ENCODE data around the gene PCCA. TPM values are rescaled to one million over a fixed set of nuclear protein-coding genes. Genes with fewer than 3 reads are reported as not detected.
"Not testable (repeated sequence)": the region's sequence is repeated elsewhere in the genome, so short reads cannot be mapped to it uniquely, and the experiment has no call there.

PCCA gene
- total RNA-seq, 1 donor from 2014 or later, result 65.6 TPM

DNA sequence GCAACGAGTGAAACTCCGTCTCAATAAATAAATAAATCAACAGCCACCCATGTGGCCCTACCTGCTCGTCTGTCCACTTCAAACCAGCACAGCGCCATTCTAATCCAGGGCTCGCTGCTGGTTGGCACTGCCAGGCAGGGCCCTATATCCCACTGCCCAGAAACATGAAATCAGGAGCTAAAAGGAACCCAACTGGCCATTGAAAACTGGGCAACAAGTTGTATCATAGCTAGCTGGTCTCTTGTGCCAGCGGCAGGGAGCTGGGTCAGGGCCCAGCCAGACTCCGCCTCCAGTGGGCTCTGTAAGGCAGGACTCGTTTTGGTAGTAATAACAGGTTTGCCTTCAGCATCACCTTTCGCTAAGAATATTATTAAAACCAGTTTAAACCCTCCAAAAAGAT, 460.4 kb downstream of the PCCA start:
- ATAC-seq (ENCODE audit: poor library complexity) (no peak), DNase-seq (peak; percentile 24)
- intact Hi-C loops (cut with DNase I), result no loop called here

DNA sequence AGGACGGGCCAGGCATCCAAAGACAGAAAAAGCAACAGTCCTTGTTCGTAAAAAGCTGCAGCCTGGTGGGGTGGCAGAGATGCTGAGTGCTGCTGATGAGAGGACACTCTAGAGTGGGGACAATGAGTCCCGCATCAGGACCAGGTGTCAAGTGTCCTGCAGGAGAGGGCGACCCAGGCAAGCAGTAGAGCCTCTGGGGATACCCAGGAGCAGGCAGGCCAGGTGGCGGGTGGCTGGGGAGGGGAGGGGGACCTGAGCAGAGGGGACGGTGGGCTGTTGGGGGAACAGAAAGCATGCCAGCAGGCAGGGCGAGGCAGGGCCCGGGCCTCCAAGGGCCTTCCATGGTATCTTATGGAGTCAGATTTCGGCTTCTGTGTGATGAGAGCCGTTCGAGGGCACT, 463.9 kb downstream of the PCCA start:
- DNase-seq (no peak), ATAC-seq (ENCODE audit: poor library complexity) (no peak)
- intact Hi-C loops (cut with DNase I), result no loop called here

DNA sequence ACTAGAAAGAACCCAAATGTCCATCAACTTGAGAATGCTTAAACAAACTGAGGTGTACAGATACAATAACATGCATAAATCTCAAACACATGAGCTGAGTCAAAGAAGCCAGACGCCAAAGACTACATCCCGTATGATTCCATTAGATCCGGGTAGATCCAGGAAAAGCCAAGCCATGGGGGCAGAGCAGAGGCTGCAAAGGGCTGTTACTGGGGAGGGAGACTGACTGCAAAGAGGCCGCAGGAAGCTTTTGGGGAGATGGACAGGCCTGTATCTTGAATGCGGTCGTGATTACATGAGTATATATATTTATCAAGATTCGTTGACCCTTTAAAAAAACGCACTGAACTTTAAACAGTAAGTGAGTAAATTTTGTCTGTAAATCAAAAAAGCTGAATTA, 471.0 kb downstream of the PCCA start:
- ATAC-seq (ENCODE audit: poor library complexity) (no peak), DNase-seq (no peak)
- intact Hi-C loops (cut with DNase I), result no loop called here

GRCh38 chr13:100560498-100561157, 471.7 kb downstream of the PCCA start:
- ATAC-seq (ENCODE audit: poor library complexity) (peak; percentile 51), DNase-seq (no peak)
- intact Hi-C loops (cut with DNase I), result no loop called here

- intact Hi-C loops (cut with DNase I), result no loop called here
- ATAC-seq (ENCODE audit: poor library complexity) (no peak), DNase-seq (no peak)
Observed at GRCh38 chr13:100561158-100561499, 472.2 kb downstream of the PCCA start.

DNA sequence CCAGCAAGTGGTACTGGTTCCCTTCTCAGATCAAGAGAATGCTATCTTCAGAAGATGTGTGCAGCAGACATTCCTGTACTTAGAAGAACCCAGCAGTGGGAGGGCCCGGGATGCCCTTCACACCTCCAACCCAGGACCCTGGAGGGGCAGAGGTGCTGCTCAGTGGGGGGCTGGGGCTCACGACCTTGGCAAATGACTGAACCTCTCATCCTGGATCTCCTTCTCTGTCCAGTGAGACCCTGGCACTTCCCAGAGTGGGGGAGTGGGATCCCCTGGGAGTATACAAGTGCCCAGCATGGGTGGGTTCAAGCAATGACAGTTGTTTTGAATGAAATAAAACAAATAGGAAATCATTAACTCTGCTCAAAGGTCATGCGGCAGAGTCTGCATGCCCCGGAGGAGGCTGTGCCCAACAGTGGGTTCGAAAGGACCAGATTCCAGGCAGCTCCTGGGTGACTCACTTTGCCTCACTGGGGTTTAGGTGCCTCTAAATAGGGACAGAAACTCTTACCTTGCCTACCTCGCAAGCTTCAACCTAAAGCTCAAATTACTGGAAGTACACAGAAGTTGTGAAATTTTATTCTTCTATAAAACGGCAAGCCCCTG, 472.8 kb downstream of the PCCA start:
- DNase-seq, result no peak
- intact Hi-C loops (cut with DNase I), result no loop called here
- no peak for ATAC-seq (ENCODE audit: poor library complexity)

DNA sequence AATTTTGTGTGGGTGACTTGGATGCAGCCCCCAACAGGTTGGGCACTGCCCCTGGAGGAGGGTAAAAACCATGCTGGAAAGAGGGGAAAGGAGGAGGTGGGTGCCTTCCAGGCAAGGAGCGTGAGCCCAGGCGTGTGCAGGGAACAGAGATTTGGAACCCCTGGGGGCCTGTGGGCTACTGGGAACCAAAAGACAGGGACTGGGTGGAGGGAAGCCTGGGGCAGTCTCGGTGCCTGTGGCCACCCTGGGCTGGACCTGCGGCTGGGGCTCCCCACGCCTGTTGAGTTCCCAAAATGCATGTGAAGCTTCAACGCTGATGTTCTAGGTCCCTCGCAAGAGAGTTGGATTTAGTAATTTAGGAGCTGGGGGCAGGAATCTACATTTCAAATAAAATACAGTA, 474.9 kb downstream of the PCCA start:
- ATAC-seq (ENCODE audit: poor library complexity) (no peak), DNase-seq (no peak)
- intact Hi-C loops (cut with DNase I), result no loop called here

- intact Hi-C loops (cut with DNase I), result no loop called here
- no peak for DNase-seq
- ATAC-seq (ENCODE audit: poor library complexity), result no peak
Observed at GRCh38 chr13:100564444-100565223, 475.7 kb downstream of the PCCA start.

- intact Hi-C loops (cut with DNase I), result no loop called here
- DNase-seq (no peak), ATAC-seq (ENCODE audit: poor library complexity) (no peak)
Observed at GRCh38 chr13:100565286-100565685, 476.4 kb downstream of the PCCA start.

DNA sequence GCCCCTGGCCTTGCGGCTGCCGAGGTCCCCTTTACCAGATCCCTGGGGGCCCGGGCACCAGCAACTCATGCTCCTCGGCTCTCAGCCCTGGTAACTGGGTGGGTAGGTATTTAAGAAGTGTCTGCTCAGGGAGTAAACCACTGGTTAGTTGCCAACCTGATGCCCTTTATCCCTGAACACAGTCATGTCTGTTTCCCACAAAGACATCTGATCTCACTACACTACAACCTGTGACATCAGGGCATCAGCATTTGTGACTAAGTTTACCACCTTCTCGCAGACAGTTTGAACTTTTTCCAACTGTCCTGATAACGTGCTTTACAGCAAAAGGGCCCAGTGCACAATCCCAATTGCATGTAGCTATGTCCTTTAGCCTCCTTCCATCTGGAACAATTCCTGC, 477.6 kb downstream of the PCCA start:
- ATAC-seq (ENCODE audit: poor library complexity), result no peak
- no peak for DNase-seq
- intact Hi-C loops (cut with DNase I), result no loop called here

- intact Hi-C loops (cut with DNase I), result no loop called here
- DNase-seq, result peak; percentile 68
- ATAC-seq (ENCODE audit: poor library complexity), result peak; percentile 80
Observed at GRCh38 chr13:100573121-100573520, 484.2 kb downstream of the PCCA start.

- DNase-seq; ATAC-seq (ENCODE audit: poor library complexity); intact Hi-C loops (cut with DNase I): not testable (repeated sequence)
Observed at GRCh38 chr13:100577239-100577638, 488.3 kb downstream of the PCCA start.

Other genes starting within 250 kb of the PCCA start
- not detected for gene ZIC5, start 117.3 kb upstream of the PCCA start, total RNA-seq
- not detected for gene ZIC2, start 107.3 kb upstream of the PCCA start, total RNA-seq

Data from Right ventricle myocardium superior (tissue), 1 donor.